GM12875 (cell line): ENCODE measurements around the gene CDH4.

Experiments used
- H3K4me3 ChIP-seq: one replicate; pipeline ENCODE4 v1.5.1; 2011; ENCODE audit warnings: low read depth, low read length, control low read depth
- CTCF ChIP-seq: IDR thresholded peaks from 2 replicates; pipeline ENCODE4 v1.5.1; 2011; ENCODE audit warnings: low read depth, mild to moderate bottlenecking, control low read depth, inconsistent platforms, low read length, moderate library complexity, borderline replicate concordance; ENCODE audit not compliant: insufficient read depth

CDH4 gene

DNA sequence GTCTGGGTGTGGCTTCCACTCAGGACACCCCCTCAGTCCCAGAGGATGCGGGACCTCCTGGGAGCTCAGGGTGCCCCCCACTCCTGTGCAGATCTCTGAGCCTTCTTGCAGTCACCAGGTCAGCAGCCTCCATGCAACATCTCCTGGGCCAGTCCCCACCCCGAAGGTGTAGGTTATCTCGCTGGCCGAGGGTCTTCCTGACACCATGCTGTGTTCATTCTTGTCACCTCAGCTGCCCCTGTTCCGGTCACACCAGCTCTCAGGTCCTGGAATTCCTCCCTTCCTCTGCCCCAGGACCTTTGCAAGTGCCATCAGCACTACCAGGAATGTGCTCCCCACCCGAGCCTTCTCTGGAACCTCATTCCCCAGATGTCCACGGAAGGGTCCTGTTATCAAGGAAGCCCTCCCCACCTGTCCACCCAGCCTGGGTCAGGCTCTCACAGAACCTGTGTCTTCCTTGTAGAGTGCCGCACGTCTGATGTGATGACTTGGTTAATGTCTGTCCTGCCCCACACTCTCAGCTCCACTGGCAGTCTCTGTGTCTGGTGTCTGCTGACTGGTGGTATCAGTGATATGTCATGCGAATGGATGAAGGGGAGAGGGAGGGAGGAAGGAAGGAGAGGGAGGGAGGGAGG lies 484.1 kb downstream of the CDH4 start:
- no peak for TF ChIP-seq CTCF
- H3K4me3 ChIP-seq, result no peak overlapping the region

DNA sequence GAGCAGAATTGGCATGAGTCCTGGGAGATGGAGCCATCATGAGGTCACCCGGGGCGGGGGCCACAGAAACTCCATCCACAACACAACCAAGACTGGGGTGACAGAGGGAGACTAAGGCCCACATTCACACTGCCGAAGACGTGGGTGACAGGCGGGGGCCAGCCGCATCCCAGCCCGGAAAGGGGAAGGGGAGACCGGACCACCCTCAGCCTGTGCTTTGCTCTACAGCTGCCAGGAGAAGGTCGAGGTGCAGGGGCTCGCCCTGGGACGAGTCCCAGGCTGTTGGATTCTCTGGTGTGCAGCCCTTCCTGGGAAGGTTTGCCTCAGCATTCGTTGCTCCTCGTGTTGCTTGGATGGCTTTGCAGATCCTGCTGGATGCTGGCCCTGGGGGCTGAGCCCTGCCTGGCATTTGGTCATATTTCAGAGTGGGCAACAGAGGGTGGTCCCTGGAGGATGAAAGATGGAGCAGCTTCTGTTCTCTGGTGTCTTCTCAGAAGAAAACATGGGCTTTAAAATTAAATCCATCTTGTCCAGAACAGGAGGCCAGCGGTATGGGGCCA lies 484.8 kb downstream of the CDH4 start:
- no peak for TF ChIP-seq CTCF
- H3K4me3 ChIP-seq, result no peak overlapping the region

- TF ChIP-seq CTCF, result no peak
Observed at GRCh38 chr20:61737346-61737745, 485.3 kb downstream of the CDH4 start.

GRCh38 chr20:61737812-61738443 lies 485.9 kb downstream of the CDH4 start:
- TF ChIP-seq CTCF, result no peak

More at GRCh38 chr20:61737346-61737745, 485.3 kb downstream of the CDH4 start:
- H3K4me3 ChIP-seq, result no peak overlapping the region

DNA sequence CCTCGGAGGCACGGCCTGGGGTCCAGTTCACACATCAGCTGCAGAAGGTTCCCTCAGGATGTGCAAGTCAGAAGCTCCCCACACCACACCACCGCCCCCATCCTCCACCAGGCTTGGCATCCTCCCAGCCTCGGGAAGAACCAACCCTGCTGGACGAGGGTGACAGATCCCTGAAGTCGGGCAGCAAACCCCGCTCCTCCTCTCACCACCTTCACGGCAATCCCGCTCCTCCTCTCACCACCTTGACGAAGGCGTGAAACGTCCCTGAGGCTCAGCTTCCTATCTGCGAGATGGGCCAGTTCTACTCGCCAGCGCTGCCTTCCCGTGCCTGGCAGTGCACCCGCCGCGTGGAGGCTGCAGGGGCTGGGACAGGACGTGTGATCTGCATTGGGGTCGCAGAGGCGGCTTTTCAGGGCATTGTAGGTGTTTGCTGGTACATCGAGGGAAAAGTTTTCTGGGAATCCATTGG lies 486.6 kb downstream of the CDH4 start:
- no peak overlapping the region for H3K4me3 ChIP-seq
- TF ChIP-seq CTCF, result no peak

More at GRCh38 chr20:61737812-61738443, 485.9 kb downstream of the CDH4 start:
- H3K4me3 ChIP-seq, result no peak overlapping the region

- no peak overlapping the region for H3K4me3 ChIP-seq
- no peak for TF ChIP-seq CTCF
Observed at GRCh38 chr20:61739086-61739831, 487.2 kb downstream of the CDH4 start.
